ENCODE data around the gene PHC2. TPM values are rescaled to one million over a fixed set of nuclear protein-coding genes. Genes with fewer than 3 reads are reported as not detected.

PHC2 gene
- total RNA-seq, 1 experiment from 2014 or later = 9.4 TPM

DNA sequence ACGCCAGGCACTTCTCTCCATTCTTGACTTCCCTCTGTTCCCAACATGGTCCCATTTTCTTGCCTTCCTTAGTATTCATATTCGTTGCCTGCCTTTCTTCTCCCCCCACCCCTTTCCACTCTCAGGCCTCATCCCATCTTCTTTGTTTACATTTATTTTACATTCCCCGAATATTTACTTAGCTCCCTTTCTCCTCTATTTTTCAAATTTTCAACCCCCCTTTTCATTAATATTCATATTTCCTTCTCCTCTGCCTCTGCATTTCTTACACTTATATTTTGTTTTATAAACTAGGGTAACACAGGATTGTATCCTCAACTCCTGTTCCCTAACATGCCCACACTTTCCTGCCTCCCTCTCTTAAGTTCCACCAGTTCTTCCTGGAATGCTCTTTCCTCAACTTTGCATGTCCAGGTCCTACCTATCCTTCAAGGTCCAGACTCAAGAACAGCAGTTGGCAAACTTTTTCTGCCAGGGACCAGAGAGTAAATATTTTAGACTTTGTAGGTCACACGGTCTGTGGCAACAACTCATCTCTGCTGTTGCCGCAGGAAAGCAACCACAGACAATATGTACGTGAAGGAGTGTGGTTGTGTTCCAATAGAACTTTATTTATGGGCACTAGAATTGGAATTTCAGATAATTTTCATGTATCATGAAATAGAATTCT, 80.1 kb downstream of the PHC2 start:
- Histone ChIP-seq H2BK12ac (ENCODE audit: insufficient read length, low read depth, low read length) (no peak overlapping the region), H3K27ac (ENCODE audit: insufficient read length, low read depth, low read length) (no peak overlapping the region), H3K56ac (ENCODE audit: insufficient read length, low read depth, low read length) (no peak overlapping the region), H3K23ac (ENCODE audit: insufficient read length, low read depth, low read length) (no peak overlapping the region), H3K4ac (ENCODE audit: low read depth, low read length) (no peak overlapping the region), H2BK15ac (ENCODE audit: low read depth, low read length) (no peak overlapping the region), H4K20me1 (ENCODE audit: control insufficient read depth, insufficient read depth, insufficient read length) (no peaks in the 10 kb centered on the region), H2BK120ac (ENCODE audit: low read depth, low read length, poor library complexity, severe bottlenecking) (no peak overlapping the region), H2BK20ac (ENCODE audit: low read depth, low read length, poor library complexity, severe bottlenecking) (no peak overlapping the region), H3T11ph (ENCODE audit: low read length) (no peak overlapping the region), H3K9ac (ENCODE audit: extremely low read depth, insufficient read length, low read length) (no peak overlapping the region), H2BK5ac (ENCODE audit: insufficient read length, low read length) (no peak overlapping the region), H3K18ac (ENCODE audit: insufficient read length, low read depth, low read length) (no peak overlapping the region), H2AFZ (ENCODE audit: low read length) (no peak overlapping the region), H3K27me3 (ENCODE audit: insufficient read depth, low read length) (peaks cover 49% of the 10 kb centered on the region), H2AK5ac (ENCODE audit: insufficient read length, low read length) (no peak overlapping the region), H3K4me1 (ENCODE audit: insufficient read depth, low read length) (no peaks in the 10 kb centered on the region; the same call in 1 of the 2 replicates), H3K79me2 (ENCODE audit: insufficient read depth, low read length) (no peaks in the 10 kb centered on the region), H4K5ac (ENCODE audit: insufficient read length, low read depth, low read length) (no peak overlapping the region), H3K79me1 (ENCODE audit: insufficient read depth, low read depth, low read length, poor library complexity, severe bottlenecking) (no peaks in the 10 kb centered on the region), H3K14ac (ENCODE audit: insufficient read depth, low read length) (peak overlapping the region; percentile 80; the same call in 1 of the 2 replicates), H3K23me2 (ENCODE audit: insufficient read length, low read depth, low read length, poor library complexity, severe bottlenecking) (peaks cover 12% of the 10 kb centered on the region), H3K4me2 (ENCODE audit: insufficient read depth, insufficient read length, low read length) (peak overlapping the region; percentile 73), H4K91ac (ENCODE audit: insufficient read length, low read depth, low read length) (no peak overlapping the region), H4K8ac (replicated peaks; ENCODE audit: insufficient read length, low read depth, low read length) (no peak overlapping the region), H3K9me3 (ENCODE audit: control insufficient read depth, low read depth, low read length) (no peaks in the 10 kb centered on the region)
- Mint-ChIP-seq H3K27ac (no peak overlapping the region), H3K27me3 (ENCODE audit: low read depth) (peaks cover 93% of the 10 kb centered on the region), H3K4me3 (peak overlapping the region; percentile 66 to 88), H3K4me1 (peaks cover 36 to 44% of the 10 kb centered on the region in 2 experiments), H3K36me3 (ENCODE audit: insufficient read depth in 1 of 3, low read depth in 3 of 3) (no peaks in the 10 kb centered on the region; a peak in 1 of 7 replicates), H3K9me3 (peaks cover 0 to 3% of the 10 kb centered on the region in 2 experiments; a peak in 2 of 5 replicates)
- TF ChIP-seq, protein P1, sequence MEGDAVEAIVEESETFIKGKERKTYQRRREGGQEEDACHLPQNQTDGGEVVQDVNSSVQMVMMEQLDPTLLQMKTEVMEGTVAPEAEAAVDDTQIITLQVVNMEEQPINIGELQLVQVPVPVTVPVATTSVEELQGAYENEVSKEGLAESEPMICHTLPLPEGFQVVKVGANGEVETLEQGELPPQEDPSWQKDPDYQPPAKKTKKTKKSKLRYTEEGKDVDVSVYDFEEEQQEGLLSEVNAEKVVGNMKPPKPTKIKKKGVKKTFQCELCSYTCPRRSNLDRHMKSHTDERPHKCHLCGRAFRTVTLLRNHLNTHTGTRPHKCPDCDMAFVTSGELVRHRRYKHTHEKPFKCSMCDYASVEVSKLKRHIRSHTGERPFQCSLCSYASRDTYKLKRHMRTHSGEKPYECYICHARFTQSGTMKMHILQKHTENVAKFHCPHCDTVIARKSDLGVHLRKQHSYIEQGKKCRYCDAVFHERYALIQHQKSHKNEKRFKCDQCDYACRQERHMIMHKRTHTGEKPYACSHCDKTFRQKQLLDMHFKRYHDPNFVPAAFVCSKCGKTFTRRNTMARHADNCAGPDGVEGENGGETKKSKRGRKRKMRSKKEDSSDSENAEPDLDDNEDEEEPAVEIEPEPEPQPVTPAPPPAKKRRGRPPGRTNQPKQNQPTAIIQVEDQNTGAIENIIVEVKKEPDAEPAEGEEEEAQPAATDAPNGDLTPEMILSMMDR (conservative IDR thresholded peaks at IDR 0.05) = no peak
- WGBS (ENCODE audit: extremely low coverage, insufficient read length, low lambda C conversion rate) = 100% methylated on average over 1 of the region's 6 CpGs
- DNase-seq = no peak

Measured in H9 (cell line).